HG02981 (cell line): ENCODE results near the gene GAS7.
"Not testable (repeated sequence)": the region's sequence is repeated elsewhere in the genome, so short reads cannot be mapped to it uniquely, and the experiment has no call there.

Source experiments
- ATAC-seq: cut with Tn5 transposase; IDR thresholded peaks from one replicate; pipeline ENCODE4 v1.9.1; 2021; ENCODE audit warnings: mild to moderate bottlenecking, moderate library complexity; ENCODE audit not compliant: unreplicated experiment

The GAS7 gene

GRCh38 chr17:10114931-10115535, 83.4 kb downstream of the GAS7 start:
- peak; percentile 48 for ATAC-seq

DNA sequence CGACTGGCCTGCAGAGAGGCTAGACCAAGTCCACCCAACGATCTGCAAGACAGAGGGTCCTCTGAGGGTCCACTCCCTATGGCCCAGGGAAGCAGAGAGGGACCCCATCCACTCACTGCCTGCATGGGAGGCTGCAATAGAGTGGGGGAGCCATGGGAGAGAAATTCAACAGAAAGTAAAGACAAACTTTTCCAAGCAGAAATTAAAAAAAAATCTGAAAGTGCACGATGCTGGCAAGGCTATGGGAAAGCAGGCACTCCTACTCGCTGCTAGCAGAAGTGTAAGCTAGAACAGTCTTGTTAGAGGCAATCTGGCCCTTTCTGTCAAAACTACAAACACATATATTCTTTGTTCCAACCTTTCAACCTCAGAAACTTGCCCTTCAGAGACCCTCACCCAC, 85.4 kb downstream of the GAS7 start:
- ATAC-seq, result no peak

GRCh38 chr17:10111907-10112452, 86.4 kb downstream of the GAS7 start:
- no peak for ATAC-seq

GRCh38 chr17:10109146-10109545, 89.3 kb downstream of the GAS7 start:
- no peak for ATAC-seq

- no peak for ATAC-seq
Measured at GRCh38 chr17:10107316-10108165, 90.9 kb downstream of the GAS7 start.

DNA sequence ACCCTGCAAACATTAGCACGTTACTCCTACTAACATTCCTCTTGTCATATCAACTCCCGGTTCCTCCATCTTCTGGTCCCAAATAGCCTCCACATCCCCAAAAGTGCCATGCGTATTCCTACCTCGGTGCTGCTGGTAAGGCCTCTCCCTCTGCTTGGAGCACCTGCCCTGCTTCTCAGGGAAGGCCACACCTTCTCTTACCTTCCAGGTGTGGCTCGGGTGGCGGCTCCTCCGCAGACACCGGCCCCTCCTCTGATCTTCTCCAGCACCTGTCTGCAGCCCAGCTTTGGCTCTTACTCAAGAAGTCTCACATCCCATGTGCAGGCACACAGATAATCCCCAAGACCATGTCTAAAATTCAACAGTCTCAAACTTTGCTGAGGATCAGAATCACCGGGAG, 92.3 kb downstream of the GAS7 start:
- no peak for ATAC-seq

DNA sequence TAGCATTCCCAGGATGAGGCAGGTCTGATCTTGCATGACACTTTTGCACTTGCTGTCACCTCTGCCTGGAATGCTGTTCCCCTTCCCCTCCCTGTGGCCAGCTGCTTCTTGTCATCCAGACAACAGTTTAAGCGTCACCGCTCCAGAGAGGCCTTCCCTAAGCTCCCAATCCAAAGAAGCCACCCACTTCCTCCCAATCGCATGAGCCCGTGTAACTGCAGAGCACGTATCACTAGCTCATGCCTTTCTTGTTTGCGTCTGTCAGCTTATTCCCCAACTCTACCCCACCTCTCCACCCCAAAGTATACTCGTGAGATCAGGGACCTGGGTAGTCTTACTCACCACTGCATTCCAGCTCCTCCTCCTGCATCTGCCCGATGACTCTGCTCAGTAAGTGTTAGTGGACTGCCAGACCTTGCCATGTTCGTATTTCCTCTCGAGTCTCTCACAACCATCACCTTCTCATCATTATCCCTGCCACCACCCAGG, 92.8 kb downstream of the GAS7 start:
- ATAC-seq, result no peak

DNA sequence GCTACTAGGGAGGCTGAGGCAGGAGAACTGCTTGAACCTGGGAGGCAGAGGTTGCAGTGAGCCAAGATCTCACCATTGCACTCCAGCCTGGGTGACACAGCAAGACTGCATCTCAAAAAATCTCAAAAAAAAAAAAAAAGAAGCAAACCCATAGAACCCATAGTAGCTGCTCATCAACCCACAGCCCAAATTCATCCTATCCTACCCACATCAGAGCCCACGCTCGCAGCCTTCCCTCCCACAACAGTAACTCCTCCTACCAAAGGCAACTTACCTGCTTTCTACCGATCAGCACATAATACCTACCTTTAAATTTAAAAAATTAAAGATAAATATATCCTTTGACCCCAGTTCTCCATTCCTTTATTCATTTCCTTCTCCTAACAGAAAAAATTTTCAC, 94.7 kb downstream of the GAS7 start:
- ATAC-seq, result no peak

- no peak for ATAC-seq
Measured at GRCh38 chr17:10102817-10103216, 95.6 kb downstream of the GAS7 start.

GRCh38 chr17:10099051-10099571, 99.3 kb downstream of the GAS7 start:
- no peak for ATAC-seq

- ATAC-seq, result no peak
Measured at GRCh38 chr17:10096596-10096995, 101.8 kb downstream of the GAS7 start.

GRCh38 chr17:10095295-10095694, 103.1 kb downstream of the GAS7 start:
- not testable (repeated sequence) for ATAC-seq

DNA sequence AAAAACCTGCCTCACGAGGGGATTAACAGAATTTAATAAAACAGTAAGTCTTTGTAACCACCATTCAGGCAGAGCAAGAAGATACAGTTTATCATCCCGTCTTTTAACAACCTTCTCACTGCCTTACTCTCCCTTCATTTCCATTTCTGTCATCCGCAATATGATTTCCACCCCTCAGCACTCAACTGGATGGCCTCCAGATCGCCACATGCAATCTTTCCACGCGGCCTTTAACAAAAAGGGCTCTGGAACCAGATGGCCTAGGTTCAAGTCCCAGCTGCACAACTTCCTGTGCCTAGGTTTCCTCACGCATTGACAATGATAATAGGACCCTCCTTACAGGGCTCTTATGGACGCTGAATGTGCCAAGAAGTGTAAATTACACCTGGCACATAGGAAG, 103.6 kb downstream of the GAS7 start:
- no peak for ATAC-seq

- ATAC-seq, result no peak
Measured at GRCh38 chr17:10092595-10092994, 105.8 kb downstream of the GAS7 start.

DNA sequence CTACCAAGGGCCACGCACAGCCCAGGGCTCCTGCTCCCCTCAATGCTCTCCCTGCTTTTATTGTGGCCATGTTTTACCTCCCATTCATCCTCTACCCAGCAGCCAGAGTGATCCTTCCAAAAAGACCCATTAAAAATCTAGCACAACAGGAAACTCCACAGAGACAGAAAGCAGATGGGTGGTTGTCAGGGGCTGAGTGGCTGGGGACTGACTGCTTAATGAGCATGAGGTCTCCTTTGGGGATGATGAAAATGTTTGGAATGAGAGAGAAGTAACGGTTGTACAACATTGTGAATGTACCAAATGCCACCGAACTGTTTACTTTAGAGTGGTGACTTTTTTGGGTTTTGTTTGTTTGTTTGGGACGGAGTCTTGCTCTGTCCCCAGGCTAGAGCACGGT, 107.4 kb downstream of the GAS7 start:
- no peak for ATAC-seq

GRCh38 chr17:10089196-10089804, 109.1 kb downstream of the GAS7 start:
- ATAC-seq, result no peak

GRCh38 chr17:10088444-10088843, 110.0 kb downstream of the GAS7 start:
- ATAC-seq, result no peak

DNA sequence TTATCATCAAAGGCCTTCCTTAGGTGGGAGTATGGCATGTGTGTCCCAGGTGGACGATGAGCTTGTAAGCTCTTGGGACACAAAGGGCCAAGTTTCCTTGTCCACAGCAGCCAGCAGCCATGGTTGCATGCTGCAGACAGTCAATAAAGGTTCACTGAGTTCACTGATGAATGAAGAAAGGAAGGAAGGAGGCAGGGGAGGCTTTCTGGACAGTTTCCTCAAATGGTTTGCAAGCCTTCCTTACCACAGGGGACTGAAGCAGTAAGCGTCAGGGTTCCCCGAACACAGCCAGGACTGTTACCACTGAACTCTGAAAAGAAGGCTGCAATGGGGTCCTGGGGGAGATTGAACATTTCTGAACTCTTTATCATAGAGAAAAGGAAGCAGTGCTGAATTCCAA, 111.1 kb downstream of the GAS7 start:
- ATAC-seq, result no peak

GRCh38 chr17:10083864-10084263, 114.5 kb downstream of the GAS7 start:
- ATAC-seq, result no peak

DNA sequence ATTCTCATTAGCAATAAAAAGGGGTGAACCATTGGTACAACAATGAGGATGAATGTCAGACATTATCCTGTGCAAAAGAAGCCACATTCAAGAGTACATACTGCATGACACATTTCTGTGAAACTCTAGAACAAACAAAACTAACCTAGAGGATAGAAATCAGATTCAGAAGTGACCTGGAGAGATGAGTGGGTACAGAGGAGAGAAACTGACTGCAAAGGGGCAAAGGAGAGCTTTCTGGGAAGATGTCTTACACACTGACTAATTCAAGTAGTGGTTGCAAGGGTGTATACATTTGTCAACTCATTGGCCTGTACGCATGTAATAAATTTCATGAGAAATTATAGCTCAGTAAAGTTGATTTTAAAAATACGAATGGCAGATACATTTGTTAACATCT, 115.6 kb downstream of the GAS7 start:
- no peak for ATAC-seq

DNA sequence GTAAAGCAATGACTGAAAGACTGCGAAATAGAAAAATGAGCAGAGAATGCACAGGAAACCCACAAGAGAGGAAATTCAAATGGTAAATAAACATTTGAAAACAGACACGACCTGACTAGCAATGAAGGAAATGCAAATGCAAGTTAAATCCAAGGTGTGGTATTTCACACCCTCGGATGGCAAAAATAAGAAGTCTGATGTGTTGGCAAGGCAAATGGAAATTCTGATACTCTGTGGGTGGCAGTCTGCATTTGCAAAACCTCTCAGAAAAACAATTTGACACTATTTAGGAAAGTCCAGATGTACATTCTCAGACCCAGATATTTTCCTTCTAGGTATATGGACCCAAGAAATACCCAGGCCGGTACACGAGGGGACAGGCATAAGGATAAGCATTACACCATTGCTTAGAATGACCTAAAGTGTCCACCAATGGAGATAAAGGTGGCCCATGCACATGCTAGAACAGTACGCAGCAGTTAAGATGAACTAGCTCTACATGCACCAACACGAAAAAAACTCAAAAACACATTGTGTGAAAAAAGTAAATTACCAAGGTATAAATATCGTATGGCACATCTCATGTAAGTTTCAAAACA, 116.7 kb downstream of the GAS7 start:
- ATAC-seq, result no peak
